Spleen (tissue), 7 donors: ENCODE results near the gene USP24.

Source experiments
- POLR2A ChIP-seq, 3 donors: fragments of 450-650 bp; IDR thresholded peaks; one replicate each; pipeline ENCODE4 v1.5.1; 2017; ENCODE audit warnings: antibody characterized with exemption in 3 of 3, mild to moderate bottlenecking in 1 of 3
- TF ChIP-seq, protein P1 (sequence below), 11 experiments: fragments of 200-600 bp in 7 of 11; fragments of 450-650 bp in 4 of 11; sonication (generic) in 4 of 11; IDR thresholded peaks in 8 of 11; conservative IDR thresholded peaks in 3 of 11; 1 replicate in 7 of 11; 2 replicates in 4 of 11; pipeline versions ENCODE4 v1.4.0 to v1.8.0; 2016 to 2021; ENCODE audit warnings: antibody characterized with exemption in 11 of 11, inconsistent platforms in 4 of 11, mild to moderate bottlenecking in 1 of 11
- donor health status: DM: no; HTN: no; CAD: no; lungs with moderate emphysema.
- donor health status: DM: no; HTN: no; CAD: no.
- donor health status: DM: no; HTN: no; CAD: no.

DNA sequence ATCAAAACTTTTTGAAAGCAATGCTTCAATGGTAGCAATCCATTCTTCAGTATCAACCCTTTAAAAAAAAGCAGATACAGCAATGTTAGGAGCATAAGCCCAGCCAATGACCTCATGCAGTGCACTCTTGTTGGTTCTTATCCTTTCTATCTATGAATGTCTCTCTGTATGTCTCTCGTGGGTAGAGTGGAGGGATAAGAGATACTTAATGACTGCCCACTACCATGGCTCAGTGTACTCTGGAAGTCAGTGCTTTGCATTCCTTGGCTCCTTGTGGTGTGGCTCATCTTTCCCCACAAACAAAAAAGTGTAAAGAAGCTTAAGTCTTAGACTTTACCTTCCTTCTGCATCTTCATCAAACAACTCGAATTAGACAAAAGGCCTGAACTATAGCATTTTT, 125.5 kb downstream of the USP24 start:
- TF ChIP-seq, protein P1, sequence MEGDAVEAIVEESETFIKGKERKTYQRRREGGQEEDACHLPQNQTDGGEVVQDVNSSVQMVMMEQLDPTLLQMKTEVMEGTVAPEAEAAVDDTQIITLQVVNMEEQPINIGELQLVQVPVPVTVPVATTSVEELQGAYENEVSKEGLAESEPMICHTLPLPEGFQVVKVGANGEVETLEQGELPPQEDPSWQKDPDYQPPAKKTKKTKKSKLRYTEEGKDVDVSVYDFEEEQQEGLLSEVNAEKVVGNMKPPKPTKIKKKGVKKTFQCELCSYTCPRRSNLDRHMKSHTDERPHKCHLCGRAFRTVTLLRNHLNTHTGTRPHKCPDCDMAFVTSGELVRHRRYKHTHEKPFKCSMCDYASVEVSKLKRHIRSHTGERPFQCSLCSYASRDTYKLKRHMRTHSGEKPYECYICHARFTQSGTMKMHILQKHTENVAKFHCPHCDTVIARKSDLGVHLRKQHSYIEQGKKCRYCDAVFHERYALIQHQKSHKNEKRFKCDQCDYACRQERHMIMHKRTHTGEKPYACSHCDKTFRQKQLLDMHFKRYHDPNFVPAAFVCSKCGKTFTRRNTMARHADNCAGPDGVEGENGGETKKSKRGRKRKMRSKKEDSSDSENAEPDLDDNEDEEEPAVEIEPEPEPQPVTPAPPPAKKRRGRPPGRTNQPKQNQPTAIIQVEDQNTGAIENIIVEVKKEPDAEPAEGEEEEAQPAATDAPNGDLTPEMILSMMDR (IDR thresholded peaks at IDR 0.05 in 8 of 11, conservative IDR thresholded peaks at IDR 0.05 in 3 of 11): no peak
- no peak for TF ChIP-seq POLR2A (IDR thresholded peaks at IDR 0.05)
